ENCODE results near the gene AFAP1L2.
"Not testable (repeated sequence)": the region's sequence is repeated elsewhere in the genome, so short reads cannot be mapped to it uniquely, and the experiment has no call there.

The AFAP1L2 gene

GRCh38 chr10:114364726-114365125 lies 39.6 kb downstream of the AFAP1L2 start:
- DNase-seq (ENCODE audit: low read depth in 2 of 3, low spot score in 1 of 3), result no peak

GRCh38 chr10:114363745-114364454 lies 40.4 kb downstream of the AFAP1L2 start:
- DNase-seq (ENCODE audit: low read depth in 2 of 3, low spot score in 1 of 3), result no peak

DNA sequence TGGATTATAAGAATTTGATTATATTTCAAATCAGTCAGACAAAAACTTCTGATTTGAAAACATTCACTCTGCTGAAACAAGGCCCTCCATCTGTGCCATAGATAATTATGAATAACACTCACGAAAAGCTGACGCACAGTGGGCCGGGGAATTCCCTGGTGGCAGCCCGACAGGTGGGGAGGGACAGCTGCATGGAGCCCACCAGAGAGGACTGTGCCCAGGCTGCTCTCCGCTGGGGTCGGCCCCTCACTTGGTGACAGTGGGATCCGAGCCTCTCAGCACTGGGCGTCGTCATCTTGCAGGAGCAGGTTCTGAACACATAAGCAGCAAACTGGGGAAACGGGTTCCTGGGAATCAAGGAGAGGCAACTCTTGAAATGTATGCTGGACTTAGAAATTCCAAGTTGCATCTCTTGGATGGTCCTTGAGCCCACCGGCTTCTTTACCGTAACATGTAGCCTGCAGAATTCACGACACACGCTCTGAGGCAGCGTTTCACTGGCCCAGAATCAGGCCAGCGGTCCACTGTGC lies 41.4 kb downstream of the AFAP1L2 start:
- DNase-seq (ENCODE audit: low read depth in 2 of 3, low spot score in 1 of 3), result no peak

DNA sequence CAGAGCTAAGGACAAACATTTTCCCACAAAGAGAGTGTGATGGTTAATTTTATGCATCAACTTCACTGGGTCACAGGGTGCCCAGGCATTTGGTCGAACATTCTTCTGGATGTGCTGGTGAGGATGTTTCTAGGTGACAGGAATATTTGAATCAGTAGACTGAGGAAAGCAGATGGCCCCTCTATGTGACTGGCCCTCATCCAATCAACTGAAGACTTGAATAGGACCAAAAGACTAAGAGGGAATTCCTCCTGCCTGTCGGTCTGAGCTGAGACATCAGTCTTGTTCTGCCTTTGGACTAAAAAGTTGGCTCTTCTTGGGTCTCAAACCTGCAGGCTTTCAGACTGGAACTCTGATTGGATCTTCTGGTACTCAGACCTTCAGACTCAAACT lies 44.4 kb downstream of the AFAP1L2 start:
- no peak for DNase-seq (ENCODE audit: low read depth in 2 of 3, low spot score in 1 of 3)

DNA sequence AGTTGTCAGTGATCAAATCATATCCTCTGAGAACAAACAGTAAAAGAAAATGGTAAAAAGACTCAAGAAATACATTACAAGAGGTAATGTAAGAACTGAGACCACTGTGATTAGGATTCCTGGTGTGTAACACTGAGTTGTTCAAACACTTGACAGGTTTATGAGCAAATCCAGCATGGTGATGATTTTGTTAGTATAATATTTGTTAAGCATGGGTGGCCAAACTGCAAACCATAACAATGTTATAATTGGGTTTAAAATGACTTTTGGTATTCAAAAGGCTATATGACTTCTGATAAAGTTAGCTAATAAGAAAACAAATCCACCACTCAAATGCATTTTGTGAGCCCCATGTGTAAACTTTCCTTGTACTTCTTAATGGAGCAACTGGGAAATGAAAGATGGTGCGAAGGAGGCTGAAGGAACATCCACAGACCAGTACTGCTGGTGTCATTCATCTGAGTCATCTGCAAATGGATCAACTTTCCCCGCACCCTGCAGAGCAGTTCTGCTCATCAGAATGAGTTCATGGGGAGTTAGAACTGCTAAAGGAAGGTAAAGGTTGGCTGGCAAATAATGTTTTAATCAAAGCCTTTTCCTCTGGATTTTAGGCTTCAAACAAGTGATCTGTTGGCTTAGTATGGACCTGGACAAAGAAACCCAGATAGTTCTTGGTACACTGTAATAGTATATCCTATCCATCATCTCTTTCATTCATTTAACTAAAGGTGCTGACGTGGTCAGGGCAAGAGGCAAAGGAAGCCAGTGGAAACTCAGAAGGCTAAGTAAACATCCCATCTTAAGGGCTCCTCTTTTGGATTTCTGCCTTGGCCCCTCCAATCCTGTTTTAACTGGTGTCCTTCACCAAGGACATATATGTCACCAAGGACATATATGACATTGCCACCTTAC lies 45.0 kb downstream of the AFAP1L2 start:
- DNase-seq (ENCODE audit: low read depth in 2 of 3, low spot score in 1 of 3), result no peak

DNA sequence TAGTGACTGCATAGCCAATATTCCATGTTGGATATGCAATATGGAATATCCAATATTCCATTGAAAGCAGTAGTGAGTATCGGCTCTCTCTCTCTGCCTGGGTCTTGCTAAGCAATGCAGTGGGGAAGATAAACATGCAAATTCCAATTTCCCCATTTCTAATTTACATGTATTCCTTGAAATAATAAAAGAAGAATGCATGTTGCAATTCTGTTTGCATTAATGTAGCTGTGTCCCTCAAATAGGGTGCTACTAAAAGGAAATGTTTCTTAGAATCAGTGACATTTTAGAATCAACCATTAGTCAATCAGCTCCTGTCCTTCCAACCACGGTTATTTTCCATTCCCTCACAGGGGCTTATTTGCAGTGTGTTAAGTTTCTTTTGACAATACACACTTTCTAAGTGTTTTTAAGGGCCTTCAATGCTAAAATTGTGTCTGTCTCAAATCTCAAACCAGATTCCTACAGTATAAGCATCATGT lies 46.7 kb downstream of the AFAP1L2 start:
- DNase-seq (ENCODE audit: low read depth in 2 of 3, low spot score in 1 of 3), result no peak

DNA sequence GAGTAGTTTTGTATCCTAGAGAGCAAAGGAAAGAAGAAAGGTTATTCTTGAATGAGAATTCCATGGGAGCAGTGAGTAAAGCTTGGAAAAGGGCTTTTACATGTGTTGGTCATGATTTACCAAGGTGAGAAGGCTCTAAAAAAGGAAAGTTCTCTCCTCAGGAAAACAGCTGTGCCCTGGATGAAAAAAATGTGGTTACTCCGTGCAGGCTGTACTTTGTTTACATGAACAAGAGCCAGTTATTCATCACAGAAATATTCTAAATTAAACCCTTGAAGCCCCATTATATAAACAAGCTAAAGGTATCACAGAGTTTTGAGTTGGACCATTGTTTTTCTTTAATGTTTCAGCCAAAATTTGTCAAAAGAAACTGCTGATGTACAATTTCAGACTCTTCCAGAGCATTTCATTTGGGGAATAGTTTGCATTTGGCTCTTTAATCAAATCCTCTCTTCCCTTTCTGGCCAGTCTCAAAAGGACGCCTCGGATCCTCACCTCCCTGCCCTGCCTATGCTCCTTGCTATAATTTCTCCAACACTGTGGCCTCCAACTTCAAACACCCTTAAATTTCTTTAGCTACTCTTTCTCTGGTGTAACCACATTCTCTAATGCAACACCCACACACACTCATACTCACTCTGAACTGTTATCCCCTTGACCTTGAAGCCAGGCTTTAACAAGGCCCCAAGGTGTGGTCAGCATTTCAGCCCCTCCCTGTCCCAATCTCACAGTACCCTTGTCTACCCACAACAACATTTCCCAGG lies 47.4 kb downstream of the AFAP1L2 start:
- no peak for DNase-seq (ENCODE audit: low read depth in 2 of 3, low spot score in 1 of 3)

DNA sequence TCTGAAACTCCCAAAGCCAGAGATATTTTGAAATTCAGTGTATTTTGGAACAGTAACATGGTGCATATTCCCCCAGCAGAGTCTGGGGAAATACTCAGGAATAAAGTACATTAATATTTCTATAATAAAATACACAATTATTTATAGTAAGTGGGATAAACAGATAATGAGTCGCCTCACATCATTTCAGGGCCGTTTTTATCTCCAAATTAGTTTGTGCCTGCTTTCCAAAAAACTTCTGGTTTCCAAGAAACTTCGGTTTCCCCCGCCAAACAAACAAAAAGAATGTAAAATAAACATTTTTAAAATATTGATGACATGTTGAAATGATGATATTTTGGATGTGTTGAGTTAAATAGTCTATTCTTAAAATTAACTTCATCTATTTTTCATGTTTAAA lies 48.2 kb downstream of the AFAP1L2 start:
- no peak for DNase-seq (ENCODE audit: low read depth in 2 of 3, low spot score in 1 of 3)

- DNase-seq (ENCODE audit: low read depth in 2 of 3, low spot score in 1 of 3), result no peak
Measured at GRCh38 chr10:114353383-114353782, 50.9 kb downstream of the AFAP1L2 start.

- DNase-seq (ENCODE audit: low read depth in 2 of 3, low spot score in 1 of 3), result no peak
Measured at GRCh38 chr10:114352653-114353298, 51.5 kb downstream of the AFAP1L2 start.

DNA sequence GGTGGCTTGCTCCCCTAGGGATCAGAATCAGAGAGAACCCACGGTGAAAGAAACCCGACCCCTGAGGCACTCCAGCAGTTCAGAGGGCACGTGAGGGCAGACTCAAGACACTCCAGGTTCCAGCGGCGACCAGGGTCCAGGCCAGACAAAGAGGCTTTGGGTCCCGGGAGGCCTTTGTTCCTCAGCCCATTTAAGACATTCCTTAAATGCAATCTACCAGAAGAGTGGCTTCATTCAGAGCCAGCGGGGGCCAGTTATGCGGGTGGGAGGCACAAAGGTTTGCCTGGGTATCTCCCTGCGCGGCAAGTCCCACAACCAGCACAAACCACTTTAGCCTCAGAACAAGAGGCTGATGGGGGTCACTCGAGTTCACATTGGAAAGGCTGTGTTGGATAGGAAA lies 53.6 kb downstream of the AFAP1L2 start:
- no peak for DNase-seq (ENCODE audit: low read depth in 2 of 3, low spot score in 1 of 3)

DNA sequence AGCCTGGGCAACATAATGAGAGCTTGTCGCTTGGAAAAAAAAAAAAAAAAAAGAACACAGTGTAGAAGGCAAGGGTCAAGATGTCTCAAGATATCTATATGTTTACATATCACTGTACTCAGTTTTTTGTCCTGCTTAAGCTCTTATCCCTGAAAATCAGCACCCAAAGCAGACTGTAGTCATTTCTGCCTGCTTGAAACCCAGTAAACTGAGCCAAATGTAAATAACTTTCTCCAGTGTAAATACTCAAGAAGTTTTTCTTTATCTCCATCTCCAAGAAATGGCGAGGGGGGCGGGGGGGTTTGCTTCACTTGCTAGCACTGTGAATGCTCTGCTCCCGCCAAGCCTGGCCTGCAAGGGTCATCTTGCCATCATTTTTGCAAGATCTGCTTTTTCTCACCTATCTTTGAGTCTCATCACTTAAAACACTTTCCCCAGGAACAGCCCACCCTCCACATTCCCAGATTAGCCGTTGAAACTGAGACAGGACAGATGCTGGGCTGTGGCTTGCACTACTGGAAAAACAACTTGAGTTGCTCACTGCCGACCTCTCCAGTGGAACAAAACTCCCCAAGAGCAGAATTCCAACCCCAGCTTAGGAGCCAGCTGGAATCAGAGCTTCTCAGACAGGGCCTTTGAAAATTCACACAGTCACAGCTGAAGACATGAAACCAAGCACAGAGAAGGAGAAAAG lies 54.6 kb downstream of the AFAP1L2 start:
- DNase-seq (ENCODE audit: low read depth in 2 of 3, low spot score in 1 of 3), result no peak

DNA sequence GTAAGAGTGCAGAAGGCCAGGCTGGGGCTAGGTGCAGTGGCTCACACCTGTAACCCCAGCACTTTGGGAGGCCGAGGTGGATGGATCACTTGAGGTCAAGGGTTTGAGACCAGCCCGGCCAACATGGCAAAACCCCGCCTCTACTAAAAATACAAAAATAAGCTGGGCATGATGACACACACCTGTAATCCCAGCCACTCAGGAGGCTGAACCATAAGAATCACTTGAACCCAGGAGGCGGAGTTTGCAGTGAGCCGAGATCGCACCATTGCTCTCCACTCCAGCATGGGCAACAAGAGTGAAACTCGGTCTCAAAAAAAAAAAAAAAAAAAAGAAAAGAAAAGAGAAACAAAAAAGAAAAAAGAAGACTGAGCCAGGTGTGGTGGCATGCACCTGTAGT lies 55.2 kb downstream of the AFAP1L2 start:
- not testable (repeated sequence) for DNase-seq (ENCODE audit: low read depth in 2 of 3, low spot score in 1 of 3)

DNA sequence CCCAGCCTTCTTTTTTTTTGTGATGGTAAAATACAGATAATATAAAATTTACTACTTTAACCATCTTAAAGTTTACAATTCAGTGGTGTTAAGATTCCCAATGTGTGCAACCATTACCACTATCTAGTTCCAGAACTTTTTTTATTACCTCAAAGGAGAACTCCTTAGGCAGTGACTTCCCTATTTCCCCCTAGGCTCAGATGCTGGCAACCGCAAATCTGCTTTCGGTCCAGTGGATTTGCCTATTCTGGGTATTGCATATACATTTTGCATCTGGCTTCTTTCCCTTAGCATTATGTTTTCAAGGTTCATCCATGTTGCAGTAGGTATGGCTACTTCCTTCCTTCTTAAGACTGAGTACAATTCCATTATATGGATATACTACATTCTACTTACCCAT lies 56.5 kb downstream of the AFAP1L2 start:
- DNase-seq (ENCODE audit: low read depth in 2 of 3, low spot score in 1 of 3), result no peak

GRCh38 chr10:114347241-114347640 lies 57.1 kb downstream of the AFAP1L2 start:
- DNase-seq (ENCODE audit: low read depth in 2 of 3, low spot score in 1 of 3), result no peak

DNA sequence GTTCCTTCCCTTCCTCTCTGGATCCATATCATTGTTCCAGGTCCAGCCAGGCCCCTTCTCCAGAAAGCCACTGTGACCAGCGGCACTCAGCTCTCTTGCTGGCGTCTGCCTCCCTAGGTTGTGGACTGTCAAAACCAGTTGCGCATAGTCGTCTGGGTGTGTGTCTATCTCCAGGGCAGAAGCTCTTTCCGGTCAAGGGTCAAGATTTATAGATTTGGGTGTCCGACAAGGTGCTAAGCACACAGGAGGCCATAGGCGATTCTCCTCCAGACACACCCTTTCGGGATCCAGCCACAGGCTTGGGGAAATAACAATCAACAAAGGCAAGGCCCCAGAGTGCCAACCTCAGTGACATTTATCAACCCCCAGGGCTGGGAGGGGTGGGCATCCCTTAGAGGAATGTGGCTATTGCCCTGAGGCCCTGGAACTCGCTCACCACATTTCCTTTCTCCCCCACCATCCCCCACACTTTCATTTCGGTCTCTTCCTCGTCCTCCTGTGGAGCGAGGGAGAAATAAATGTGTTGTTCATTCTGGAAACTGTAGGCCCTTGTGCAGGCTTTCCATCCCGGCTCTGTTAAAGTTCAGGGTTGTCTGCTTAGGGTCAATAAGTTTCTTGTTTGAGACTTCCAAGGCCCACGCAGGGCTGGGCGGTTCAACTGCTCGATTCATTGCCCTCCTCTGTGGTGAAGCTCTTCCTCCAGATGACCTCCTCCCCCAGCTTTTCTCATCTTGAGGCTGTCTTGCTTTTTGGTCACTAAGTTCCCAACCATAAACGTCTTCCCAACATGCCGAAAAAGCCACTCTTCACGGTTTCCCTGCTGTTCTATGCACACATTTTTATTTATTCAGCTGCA lies 57.9 kb downstream of the AFAP1L2 start:
- DNase-seq (ENCODE audit: low read depth in 2 of 3, low spot score in 1 of 3), result no peak

- DNase-seq (ENCODE audit: low read depth in 2 of 3, low spot score in 1 of 3), result no peak
Measured at GRCh38 chr10:114345701-114346100, 58.6 kb downstream of the AFAP1L2 start.

DNA sequence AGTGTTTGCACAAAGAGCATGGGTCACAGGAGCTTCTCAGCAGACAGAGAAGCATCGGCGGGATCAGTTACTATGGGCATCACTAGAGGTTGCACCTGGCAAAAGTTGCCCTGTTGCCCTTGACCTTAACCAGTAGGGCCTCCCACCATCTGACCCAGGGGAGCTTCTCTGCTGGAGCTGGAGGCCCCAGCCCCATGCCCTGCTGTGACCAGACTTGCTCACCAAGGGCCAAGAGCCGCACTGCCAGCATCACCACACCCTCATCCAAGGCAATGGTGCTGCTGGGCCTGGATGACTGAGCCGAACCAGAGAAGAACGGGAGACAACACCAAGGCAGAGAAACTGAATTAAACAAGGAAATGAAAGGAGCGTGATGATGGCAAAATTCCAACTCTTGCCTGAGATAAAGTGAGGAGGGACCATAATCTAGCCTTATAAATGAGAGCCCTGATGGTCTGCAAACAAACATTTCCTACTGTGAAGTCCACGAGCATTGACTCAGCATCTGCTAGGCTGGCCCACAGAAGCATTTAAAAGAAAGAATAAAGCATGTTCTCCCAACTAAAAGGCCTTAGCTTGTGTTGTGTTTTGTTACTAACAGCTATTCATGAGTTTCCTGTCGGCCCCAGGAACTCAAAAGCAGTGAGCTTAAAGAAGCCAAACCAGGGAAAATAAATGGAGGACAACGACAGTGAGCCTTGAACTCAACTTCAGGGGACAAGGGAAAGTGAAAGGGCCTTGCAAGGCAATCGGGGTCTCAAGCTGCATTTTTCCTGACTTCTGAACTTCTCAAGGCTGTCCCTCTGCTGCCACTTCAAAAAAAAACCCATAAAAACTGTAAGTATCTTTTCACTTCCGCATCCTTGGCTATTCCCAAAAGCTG lies 60.4 kb downstream of the AFAP1L2 start:
- DNase-seq (ENCODE audit: low read depth in 2 of 3, low spot score in 1 of 3), result no peak

Measured in stimulated activated CD4-positive, alpha-beta T cell treated with anti-CD3 and anti-CD28 coated beads, Interleukin-12 subunit alpha, Interleukin-12 subunit beta, amount 100 ng/mL, for 48 hours (primary cell).